ENCODE measurements around the gene CCDC127.

GRCh38 chr5:189976-190365 is 28.0 kb downstream of the CCDC127 start:
- TF ChIP-seq POLR2A (IDR thresholded peaks at IDR 0.05) (no peak), CTCF (IDR thresholded peaks at IDR 0.05) (no peak)
